Measurements from ENCODE around the gene LMBRD1. TPM values are rescaled to one million over a fixed set of nuclear protein-coding genes. Genes with fewer than 3 reads are reported as not detected.

LMBRD1 gene
- total RNA-seq, 1 experiment from 2014 or later, result 17.0 TPM

- Histone ChIP-seq H2BK15ac (ENCODE audit: low read depth, low read length) (no peak overlapping the region), H2BK5ac (ENCODE audit: insufficient read length, low read length) (no peak overlapping the region), H3K14ac (ENCODE audit: insufficient read depth, low read length) (no peak overlapping the region), H3K23ac (ENCODE audit: insufficient read length, low read depth, low read length) (no peak overlapping the region), H3K18ac (ENCODE audit: insufficient read length, low read depth, low read length) (no peak overlapping the region), H3K27ac (ENCODE audit: insufficient read length, low read depth, low read length) (no peak overlapping the region), H3K79me2 (ENCODE audit: insufficient read depth, low read length) (no peaks in the 10 kb centered on the region), H2BK20ac (ENCODE audit: low read depth, low read length, poor library complexity, severe bottlenecking) (no peak overlapping the region), H3K4me1 (ENCODE audit: insufficient read depth, low read length) (peaks cover 3% of the 10 kb centered on the region; the same call in 1 of the 2 replicates), H3K4ac (ENCODE audit: low read depth, low read length) (no peak overlapping the region), H2BK12ac (ENCODE audit: insufficient read length, low read depth, low read length) (no peak overlapping the region), H4K8ac (replicated peaks; ENCODE audit: insufficient read length, low read depth, low read length) (no peak overlapping the region), H3K9me3 (ENCODE audit: control insufficient read depth, low read depth, low read length) (no peaks in the 10 kb centered on the region), H4K5ac (ENCODE audit: insufficient read length, low read depth, low read length) (no peak overlapping the region), H3K79me1 (ENCODE audit: insufficient read depth, low read depth, low read length, poor library complexity, severe bottlenecking) (no peaks in the 10 kb centered on the region), H3K56ac (ENCODE audit: insufficient read length, low read depth, low read length) (no peak overlapping the region), H3K23me2 (ENCODE audit: insufficient read length, low read depth, low read length, poor library complexity, severe bottlenecking) (no peaks in the 10 kb centered on the region), H4K20me1 (ENCODE audit: control insufficient read depth, insufficient read depth, insufficient read length) (no peaks in the 10 kb centered on the region), H3K27me3 (ENCODE audit: insufficient read depth, low read length) (no peaks in the 10 kb centered on the region), H3T11ph (ENCODE audit: low read length) (no peak overlapping the region), H2AFZ (ENCODE audit: low read length) (no peak overlapping the region), H2BK120ac (ENCODE audit: low read depth, low read length, poor library complexity, severe bottlenecking) (no peak overlapping the region), H2AK5ac (ENCODE audit: insufficient read length, low read length) (no peak overlapping the region), H3K9ac (ENCODE audit: extremely low read depth, insufficient read length, low read length) (no peak overlapping the region), H3K4me2 (ENCODE audit: insufficient read depth, insufficient read length, low read length) (no peak overlapping the region), H4K91ac (ENCODE audit: insufficient read length, low read depth, low read length) (no peak overlapping the region)
- no peaks in the 10 kb centered on the region for H3K36me3 Mint-ChIP-seq (ENCODE audit: insufficient read depth in 1 of 3, low read depth in 3 of 3)
- no peaks in the 10 kb centered on the region for H3K9me3 Mint-ChIP-seq
- no peak overlapping the region for H3K27ac Mint-ChIP-seq
- H3K27me3 Mint-ChIP-seq (ENCODE audit: low read depth), result no peaks in the 10 kb centered on the region
- H3K4me3 Mint-ChIP-seq, result no peak overlapping the region
- peaks cover 14 to 16% of the 10 kb centered on the region in 2 experiments for H3K4me1 Mint-ChIP-seq
- TF ChIP-seq CTCF (conservative IDR thresholded peaks at IDR 0.05), result no peak
- no peak for DNase-seq
- WGBS (ENCODE audit: extremely low coverage, insufficient read length, low lambda C conversion rate), result no CpG with 5 or more reads among the region's 1 CpG
Measured at GRCh38 chr6:69820438-69820837, 23.6 kb upstream of the LMBRD1 start.

Data from H9 (cell line).